HG03575 (cell line): ENCODE data around the gene YARS1.

Experiments used
- ATAC-seq: cut with Tn5 transposase; IDR thresholded peaks from one replicate; pipeline ENCODE4 v1.9.1; 2021; ENCODE audit not compliant: unreplicated experiment, insufficient number of reproducible peaks, low FRiP score; ENCODE audit errors: extremely low read depth

Gene YARS1

GRCh38 chr1:32786856-32787255, 30.3 kb downstream of the YARS1 start:
- ATAC-seq = no peak

- no peak for ATAC-seq
Measured at GRCh38 chr1:32784817-32785216, 32.3 kb downstream of the YARS1 start.

GRCh38 chr1:32783851-32784250, 33.3 kb downstream of the YARS1 start:
- no peak for ATAC-seq

- ATAC-seq = no peak
Measured at GRCh38 chr1:32782086-32782485, 35.1 kb downstream of the YARS1 start.

GRCh38 chr1:32780628-32781234, 36.4 kb downstream of the YARS1 start:
- no peak for ATAC-seq

GRCh38 chr1:32780005-32780404, 37.2 kb downstream of the YARS1 start:
- ATAC-seq = no peak

GRCh38 chr1:32779242-32779641, 37.9 kb downstream of the YARS1 start:
- no peak for ATAC-seq

- ATAC-seq = no peak
Measured at GRCh38 chr1:32775640-32776337, 41.4 kb downstream of the YARS1 start.

GRCh38 chr1:32774950-32775634, 42.1 kb downstream of the YARS1 start:
- no peak for ATAC-seq

GRCh38 chr1:32774464-32774808, 42.7 kb downstream of the YARS1 start:
- no peak for ATAC-seq

GRCh38 chr1:32773764-32774463, 43.2 kb downstream of the YARS1 start:
- ATAC-seq = no peak

GRCh38 chr1:32773018-32773763, 44.0 kb downstream of the YARS1 start:
- ATAC-seq = no peak

- ATAC-seq = no peak
Measured at GRCh38 chr1:32772281-32773017, 44.7 kb downstream of the YARS1 start.

GRCh38 chr1:32771561-32772280, 45.4 kb downstream of the YARS1 start:
- no peak for ATAC-seq

GRCh38 chr1:32770741-32771548, 46.2 kb downstream of the YARS1 start:
- no peak for ATAC-seq

- ATAC-seq = no peak
Measured at GRCh38 chr1:32770221-32770731, 46.9 kb downstream of the YARS1 start.
